Activated B cell treated with CpG ODN at 0.5 μM for 24 hours (primary cell): Measurements from ENCODE around the gene BCAS3. TPM values are rescaled to one million over a fixed set of nuclear protein-coding genes. Genes with fewer than 3 reads are reported as not detected.
"Not testable (repeated sequence)": the region's sequence is repeated elsewhere in the genome, so short reads cannot be mapped to it uniquely, and the experiment has no call there.

Experiments used
- ATAC-seq: fragments of 200-7000 bp; cut with Tn5 transposase; one replicate; pipeline ENCODE4 v1.10.0; 2021; ENCODE audit warnings: low read depth, mild to moderate bottlenecking, moderate library complexity
- CTCF ChIA-PET: fragments of 350-600 bp; sonication (Branson Sonifier 250); formaldehyde crosslinking; loops from one replicate; lab custom pipeline; 2021; ENCODE audit warnings: antibody characterized with exemption; lab: Charles Lee
- POLR2A ChIA-PET: fragments of 350-600 bp; sonication (Branson Sonifier 250); formaldehyde crosslinking; loops from one replicate; lab custom pipeline; 2021; ENCODE audit warnings: antibody characterized with exemption; lab: Charles Lee
- DNase-seq: peaks from one replicate; pipeline ENCODE4 v3.0.0; 2022
- H3K27ac Mint-ChIP-seq: one replicate; pipeline ENCODE4 v1.8.0; 2020; ENCODE audit warnings: mixed read lengths
- H3K27me3 Mint-ChIP-seq: one replicate; pipeline ENCODE4 v1.8.0; 2021; ENCODE audit warnings: mixed read lengths
- H3K36me3 Mint-ChIP-seq: one replicate; pipeline ENCODE4 v1.8.0; 2021; ENCODE audit warnings: low read depth, mixed read lengths
- H3K4me1 Mint-ChIP-seq: one replicate; pipeline ENCODE4 v1.8.0; 2021; ENCODE audit warnings: mixed read lengths
- H3K4me3 Mint-ChIP-seq: one replicate; pipeline ENCODE4 v1.8.0; 2020; ENCODE audit warnings: mild to moderate bottlenecking, mixed read lengths
- H3K9me3 Mint-ChIP-seq: one replicate; pipeline ENCODE4 v1.8.0; 2020; ENCODE audit warnings: mixed read lengths
- intact Hi-C: fragments of 100-400 bp; cut with micrococcal nuclease; formaldehyde crosslinking; loops from one replicate; pipeline ENCODE4 v1.15.1; 2024
- total RNA-seq: library from RNA; stranded (reverse); gene quantifications from 2 replicates; pipeline ENCODE4 v1.2.3, GENCODE V29; 2022
- TF ChIP-seq, protein P1 (sequence below): fragments of 200-600 bp; IDR thresholded peaks from one replicate; pipeline ENCODE4 v1.8.0; 2022; ENCODE audit warnings: antibody characterized with exemption, mild to moderate bottlenecking

The BCAS3 gene
- total RNA-seq, 1 donor from 2014 or later, result 37.5 TPM

GRCh38 chr17:60757437-60757836 is 79.8 kb downstream of the BCAS3 start:
- Mint-ChIP-seq H3K27ac (no peak overlapping the region), H3K27me3 (no peaks in the 10 kb centered on the region), H3K36me3 (peaks cover 30% of the 10 kb centered on the region), H3K4me1 (no peaks in the 10 kb centered on the region), H3K9me3 (peaks cover 12% of the 10 kb centered on the region), H3K4me3 (no peak overlapping the region)
- TF ChIP-seq, protein P1, sequence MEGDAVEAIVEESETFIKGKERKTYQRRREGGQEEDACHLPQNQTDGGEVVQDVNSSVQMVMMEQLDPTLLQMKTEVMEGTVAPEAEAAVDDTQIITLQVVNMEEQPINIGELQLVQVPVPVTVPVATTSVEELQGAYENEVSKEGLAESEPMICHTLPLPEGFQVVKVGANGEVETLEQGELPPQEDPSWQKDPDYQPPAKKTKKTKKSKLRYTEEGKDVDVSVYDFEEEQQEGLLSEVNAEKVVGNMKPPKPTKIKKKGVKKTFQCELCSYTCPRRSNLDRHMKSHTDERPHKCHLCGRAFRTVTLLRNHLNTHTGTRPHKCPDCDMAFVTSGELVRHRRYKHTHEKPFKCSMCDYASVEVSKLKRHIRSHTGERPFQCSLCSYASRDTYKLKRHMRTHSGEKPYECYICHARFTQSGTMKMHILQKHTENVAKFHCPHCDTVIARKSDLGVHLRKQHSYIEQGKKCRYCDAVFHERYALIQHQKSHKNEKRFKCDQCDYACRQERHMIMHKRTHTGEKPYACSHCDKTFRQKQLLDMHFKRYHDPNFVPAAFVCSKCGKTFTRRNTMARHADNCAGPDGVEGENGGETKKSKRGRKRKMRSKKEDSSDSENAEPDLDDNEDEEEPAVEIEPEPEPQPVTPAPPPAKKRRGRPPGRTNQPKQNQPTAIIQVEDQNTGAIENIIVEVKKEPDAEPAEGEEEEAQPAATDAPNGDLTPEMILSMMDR, result no peak
- ATAC-seq (no peak), DNase-seq (no peak)
- ChIA-PET POLR2A (no interaction called here), CTCF (no interaction called here)
- intact Hi-C loops, result no loop called here

DNA sequence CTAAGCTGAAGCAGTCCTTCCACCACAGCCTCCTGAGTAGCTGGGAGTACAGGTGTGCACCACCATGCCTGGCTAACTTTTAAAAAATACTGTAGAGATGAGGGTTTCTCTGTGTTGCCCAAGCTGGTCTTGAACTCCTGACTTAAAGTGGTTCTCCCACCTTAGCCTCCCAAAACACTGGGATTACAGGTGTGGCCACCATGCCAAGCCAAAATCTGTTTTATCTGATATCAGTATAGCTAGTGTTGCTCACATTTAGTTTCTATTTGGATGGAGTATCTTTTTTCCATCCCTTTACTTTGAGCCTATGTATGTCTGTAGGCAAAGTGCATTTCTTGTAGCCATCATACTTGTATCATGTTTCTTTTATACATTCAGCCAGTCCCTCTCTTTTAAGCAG is 82.1 kb downstream of the BCAS3 start:
- POLR2A ChIA-PET, result no interaction called here
- H3K9me3 Mint-ChIP-seq, result peaks cover 12% of the 10 kb centered on the region
- CTCF ChIA-PET, result no interaction called here
- H3K4me1 Mint-ChIP-seq, result no peaks in the 10 kb centered on the region
- H3K4me3 Mint-ChIP-seq, result no peak overlapping the region
- no peak for ATAC-seq
- intact Hi-C loops, result no loop called here
- DNase-seq, result no peak
- H3K27me3 Mint-ChIP-seq, result no peaks in the 10 kb centered on the region
- TF ChIP-seq, protein P1, result no peak
- H3K27ac Mint-ChIP-seq, result no peak overlapping the region
- peaks cover 28% of the 10 kb centered on the region for H3K36me3 Mint-ChIP-seq

DNA sequence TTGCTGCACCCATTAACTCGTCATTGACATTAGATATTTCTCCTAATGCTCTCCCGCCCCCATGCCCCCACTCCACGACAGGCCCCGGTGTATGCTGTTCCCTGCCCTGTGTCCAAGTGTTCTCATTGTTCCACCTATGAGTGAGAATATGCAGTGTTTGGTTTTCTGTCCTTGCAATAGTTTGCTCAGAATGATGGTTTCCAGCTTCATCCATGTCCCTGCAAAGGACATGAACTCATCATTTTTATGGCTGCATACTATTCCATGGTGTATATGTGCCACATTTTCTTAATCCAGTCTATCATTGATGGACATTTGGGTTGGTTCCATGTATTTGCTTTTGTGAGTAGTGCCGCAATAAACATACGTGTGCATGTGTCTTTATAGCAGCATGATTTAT is 83.7 kb downstream of the BCAS3 start:
- CTCF ChIA-PET, H3K27me3 Mint-ChIP-seq, H3K4me1 Mint-ChIP-seq, ATAC-seq, H3K27ac Mint-ChIP-seq, H3K4me3 Mint-ChIP-seq, intact Hi-C loops, POLR2A ChIA-PET, DNase-seq: not testable (repeated sequence)
- Mint-ChIP-seq H3K36me3 (peaks cover 28% of the 10 kb centered on the region), H3K9me3 (peaks cover 12% of the 10 kb centered on the region)

- H3K27ac Mint-ChIP-seq, result no peak overlapping the region
- TF ChIP-seq, protein P1, result no peak
- H3K27me3 Mint-ChIP-seq, result no peaks in the 10 kb centered on the region
- peaks cover 5% of the 10 kb centered on the region for H3K9me3 Mint-ChIP-seq
- peaks cover 15% of the 10 kb centered on the region for H3K4me1 Mint-ChIP-seq
- POLR2A ChIA-PET, result no interaction called here
- CTCF ChIA-PET, result no interaction called here
- intact Hi-C loops, result no loop called here
- H3K36me3 Mint-ChIP-seq, result peaks cover 15% of the 10 kb centered on the region
- no peak overlapping the region for H3K4me3 Mint-ChIP-seq
- no peak for DNase-seq
- no peak for ATAC-seq
These were observed 89.1 kb downstream of the BCAS3 start for GRCh38 chr17:60766778-60767190.

GRCh38 chr17:60767744-60768308 is 90.2 kb downstream of the BCAS3 start:
- no peak overlapping the region for H3K27ac Mint-ChIP-seq
- intact Hi-C loops, result no loop called here

More at GRCh38 chr17:60767744-60768308, 90.2 kb downstream of the BCAS3 start:
- Mint-ChIP-seq H3K4me3 (no peak overlapping the region), H3K27me3 (no peaks in the 10 kb centered on the region), H3K9me3 (peaks cover 2% of the 10 kb centered on the region), H3K36me3 (peaks cover 10% of the 10 kb centered on the region), H3K4me1 (peaks cover 15% of the 10 kb centered on the region)
- ChIA-PET CTCF (no interaction called here), POLR2A (no interaction called here)
- DNase-seq (no peak), ATAC-seq (no peak)
- TF ChIP-seq, protein P1, result no peak
